CD4-positive, alpha-beta T cell (primary cell): ENCODE measurements around the gene COPE. TPM values are rescaled to one million over a fixed set of nuclear protein-coding genes. Genes with fewer than 3 reads are reported as not detected.
A peak's percentile ranks its signal among the peaks of the same experiment; 100 is the strongest.

Experiments used
- ATAC-seq: fragments of 200-7000 bp; cut with Tn5 transposase; one replicate; pipeline ENCODE4 v1.10.0; 2022; ENCODE audit warnings: mild to moderate bottlenecking; ENCODE audit not compliant: poor library complexity
- CTCF ChIA-PET: fragments of 350-600 bp; sonication (Branson Sonifier 250); formaldehyde crosslinking; loops from one replicate; lab custom pipeline; 2021; ENCODE audit warnings: antibody characterized with exemption, inconsistent platforms; lab: Charles Lee
- POLR2A ChIA-PET: fragments of 350-600 bp; sonication (Branson Sonifier 250); formaldehyde crosslinking; loops from one replicate; lab custom pipeline; 2021; ENCODE audit warnings: antibody characterized with exemption, inconsistent platforms; lab: Charles Lee
- DNase-seq, 14 experiments: peaks; one replicate each; pipeline ENCODE4 v3.0.0-alpha.2; 2013 to 2020; ENCODE audit warnings: mixed read lengths in 2 of 14
- H3K27ac ChIP-seq, 2 donors: one replicate each; pipeline versions ENCODE4 v1.5.1 to v1.7.0; 2013; ENCODE audit warnings: low read length in 2 of 2, low read depth in 1 of 2, mild to moderate bottlenecking in 1 of 2
- H3K27me3 ChIP-seq, 2 experiments: 1 replicate in 1 of 2; 2 replicates in 1 of 2; pipeline versions ENCODE4 v1.6.1 to v1.7.0; 2013; ENCODE audit warnings: low read length in 2 of 2, control low read depth in 1 of 2, mild to moderate bottlenecking in 1 of 2, moderate library complexity in 1 of 2; ENCODE audit not compliant: insufficient read depth in 2 of 2, control insufficient read depth in 1 of 2
- H3K36me3 ChIP-seq: one replicate; pipeline ENCODE4 v1.6.1; 2013; ENCODE audit warnings: low read length, control low read depth; ENCODE audit not compliant: insufficient read depth
- H3K4me1 ChIP-seq: one replicate; pipeline ENCODE4 v1.6.1; 2013; ENCODE audit warnings: low read length, control low read depth; ENCODE audit not compliant: insufficient read depth
- H3K4me3 ChIP-seq: one replicate; pipeline ENCODE4 v1.5.1; 2013; ENCODE audit warnings: mild to moderate bottlenecking, low read length, moderate library complexity
- H3K9me3 ChIP-seq, 2 experiments: 1 replicate in 1 of 2; 2 replicates in 1 of 2; pipeline versions ENCODE4 v1.6.1 to v1.7.0; 2013; ENCODE audit warnings: low read length in 2 of 2, mild to moderate bottlenecking in 2 of 2, control low read depth in 1 of 2, moderate library complexity in 1 of 2; ENCODE audit not compliant: control insufficient read depth in 1 of 2, insufficient read depth in 1 of 2
- H3K27ac Mint-ChIP-seq: one replicate; pipeline ENCODE4 v1.8.0; 2020; ENCODE audit warnings: mixed read lengths
- H3K27me3 Mint-ChIP-seq: one replicate; pipeline ENCODE4 v1.8.0; 2021; ENCODE audit warnings: mixed read lengths
- H3K36me3 Mint-ChIP-seq: one replicate; pipeline ENCODE4 v1.8.0; 2021; ENCODE audit warnings: low read depth, mixed read lengths
- H3K4me1 Mint-ChIP-seq: one replicate; pipeline ENCODE4 v1.8.0; 2021; ENCODE audit warnings: low read depth, mixed read lengths
- H3K4me3 Mint-ChIP-seq: one replicate; pipeline ENCODE4 v1.8.0; 2020; ENCODE audit warnings: mild to moderate bottlenecking, mixed read lengths
- H3K9me3 Mint-ChIP-seq: one replicate; pipeline ENCODE4 v1.8.0; 2020; ENCODE audit warnings: mixed read lengths
- intact Hi-C, 2 experiments: fragments of 100-400 bp; cut with DNase I in 1 of 2; cut with micrococcal nuclease in 1 of 2; formaldehyde crosslinking; loops; one replicate each; pipeline versions ENCODE4 v1.15.1 to v1.9.0; 2023 to 2025; cut with DNase I, micrococcal nuclease
- total RNA-seq, 174 experiments: library from RNA in 2 of 174; stranded (reverse) in 2 of 174; gene quantifications; one replicate each; pipeline ENCODE4 v1.2.3 and lab custom pipeline; 2021 to 2026
- TF ChIP-seq, protein P1 (sequence below): fragments of 200-600 bp; IDR thresholded peaks from one replicate; pipeline ENCODE4 v1.8.0; 2022; ENCODE audit warnings: antibody characterized with exemption, mild to moderate bottlenecking

The COPE gene
- total RNA-seq, 2 experiments from 2014 or later: 135 to 143 TPM

DNA sequence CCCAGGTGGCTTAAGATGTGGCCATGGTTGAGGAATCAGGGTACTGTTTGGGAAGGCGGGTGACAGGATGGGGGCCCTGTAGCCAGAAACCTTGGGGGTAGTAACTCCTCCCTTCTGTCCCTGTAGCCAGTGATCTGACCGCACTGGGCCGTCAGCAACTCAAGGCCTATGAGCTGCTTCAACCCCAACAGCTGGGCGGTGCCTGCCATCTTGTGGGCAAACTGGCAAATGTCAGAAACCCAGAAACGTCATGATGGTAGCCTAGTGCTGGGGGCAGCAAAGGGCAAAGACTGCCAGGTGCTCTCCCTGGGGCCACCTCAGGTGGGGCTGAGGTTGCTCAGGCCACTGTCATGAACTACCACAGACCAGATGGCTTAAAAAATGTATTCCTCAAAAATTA is 3.5 kb downstream of the COPE start:
- peak overlapping the region; percentile 80 for H3K4me3 Mint-ChIP-seq
- CTCF ChIA-PET: no interaction called here
- ATAC-seq (no peak), DNase-seq (peak in 6 of 14 experiments; percentile 15 to 63 (median 31))
- H3K27ac Mint-ChIP-seq: peak overlapping the region; percentile 27
- Histone ChIP-seq H3K4me3 (no peak overlapping the region), H3K27me3 (no peaks in the 10 kb centered on the region), H3K27ac (no peak overlapping the region), H3K4me1 (peaks cover 56% of the 10 kb centered on the region), H3K9me3 (no peaks in the 10 kb centered on the region), H3K36me3 (peaks cover 35% of the 10 kb centered on the region)
- H3K27me3 Mint-ChIP-seq: no peaks in the 10 kb centered on the region
- intact Hi-C loops: loop anchor here in 1 of 2 experiments (5.0 kb wide), 4 partner anchors 83 to 407 kb away; partner anchors contain the start of genes ELL, MAU2, SUGP1 and UPF1
- H3K9me3 Mint-ChIP-seq: no peaks in the 10 kb centered on the region
- peaks cover 50% of the 10 kb centered on the region for H3K4me1 Mint-ChIP-seq
- POLR2A ChIA-PET: no interaction called here
- TF ChIP-seq, protein P1, sequence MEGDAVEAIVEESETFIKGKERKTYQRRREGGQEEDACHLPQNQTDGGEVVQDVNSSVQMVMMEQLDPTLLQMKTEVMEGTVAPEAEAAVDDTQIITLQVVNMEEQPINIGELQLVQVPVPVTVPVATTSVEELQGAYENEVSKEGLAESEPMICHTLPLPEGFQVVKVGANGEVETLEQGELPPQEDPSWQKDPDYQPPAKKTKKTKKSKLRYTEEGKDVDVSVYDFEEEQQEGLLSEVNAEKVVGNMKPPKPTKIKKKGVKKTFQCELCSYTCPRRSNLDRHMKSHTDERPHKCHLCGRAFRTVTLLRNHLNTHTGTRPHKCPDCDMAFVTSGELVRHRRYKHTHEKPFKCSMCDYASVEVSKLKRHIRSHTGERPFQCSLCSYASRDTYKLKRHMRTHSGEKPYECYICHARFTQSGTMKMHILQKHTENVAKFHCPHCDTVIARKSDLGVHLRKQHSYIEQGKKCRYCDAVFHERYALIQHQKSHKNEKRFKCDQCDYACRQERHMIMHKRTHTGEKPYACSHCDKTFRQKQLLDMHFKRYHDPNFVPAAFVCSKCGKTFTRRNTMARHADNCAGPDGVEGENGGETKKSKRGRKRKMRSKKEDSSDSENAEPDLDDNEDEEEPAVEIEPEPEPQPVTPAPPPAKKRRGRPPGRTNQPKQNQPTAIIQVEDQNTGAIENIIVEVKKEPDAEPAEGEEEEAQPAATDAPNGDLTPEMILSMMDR: no peak
- H3K36me3 Mint-ChIP-seq: peaks cover 51% of the 10 kb centered on the region

DNA sequence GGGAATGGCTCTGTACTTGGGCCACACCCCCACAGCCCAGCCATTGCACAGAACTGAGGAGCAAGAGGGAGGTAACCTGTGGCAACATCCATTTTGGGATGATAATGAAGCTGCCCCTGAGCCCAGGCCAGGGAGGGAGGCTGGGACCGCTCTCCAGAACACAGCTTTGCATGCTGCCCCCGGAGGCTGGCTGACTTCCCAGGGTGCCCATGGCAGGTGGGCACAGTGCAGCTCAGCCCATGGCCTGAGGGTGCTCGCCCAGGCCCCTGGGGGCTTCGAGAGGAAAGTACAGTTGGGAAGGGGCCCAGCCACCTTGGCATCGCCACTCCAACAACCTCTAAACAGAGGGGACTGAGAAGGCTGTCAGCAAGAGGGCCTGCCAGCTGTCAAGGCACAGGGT is 5.7 kb downstream of the COPE start:
- POLR2A ChIA-PET: no interaction called here
- no peak for DNase-seq
- Mint-ChIP-seq H3K27me3 (no peaks in the 10 kb centered on the region), H3K36me3 (peaks cover 42% of the 10 kb centered on the region), H3K9me3 (no peaks in the 10 kb centered on the region), H3K4me3 (no peak overlapping the region), H3K27ac (no peak overlapping the region), H3K4me1 (peaks cover 31% of the 10 kb centered on the region)
- Histone ChIP-seq H3K9me3 (no peaks in the 10 kb centered on the region), H3K27me3 (no peaks in the 10 kb centered on the region), H3K4me3 (no peak overlapping the region), H3K27ac (no peak overlapping the region), H3K36me3 (peaks cover 51% of the 10 kb centered on the region), H3K4me1 (peaks cover 43% of the 10 kb centered on the region)
- intact Hi-C loops: no loop called here
- ATAC-seq: no peak
- TF ChIP-seq, protein P1: no peak
- CTCF ChIA-PET: no interaction called here

DNA sequence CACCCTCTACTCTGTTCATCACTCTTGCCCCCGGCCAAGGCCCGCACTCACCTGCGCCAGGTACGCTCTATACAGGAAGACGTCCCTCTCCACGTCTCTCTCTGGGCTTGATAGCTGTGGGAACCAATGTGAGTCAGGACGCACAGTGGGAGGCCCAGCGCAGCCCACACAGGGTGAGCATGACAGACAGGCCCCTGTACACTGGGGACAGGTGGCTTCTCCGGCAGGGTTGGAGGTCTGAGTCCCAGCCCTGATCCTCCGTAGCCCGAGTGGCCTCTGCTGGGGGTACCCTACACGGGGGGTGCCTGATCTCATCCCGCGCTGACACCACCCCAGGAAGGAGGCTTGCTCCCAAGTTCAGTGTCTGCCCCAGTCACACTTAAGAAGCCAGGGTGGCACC is 6.3 kb downstream of the COPE start:
- Mint-ChIP-seq H3K9me3 (no peaks in the 10 kb centered on the region), H3K4me3 (no peak overlapping the region), H3K36me3 (peaks cover 42% of the 10 kb centered on the region), H3K27me3 (no peaks in the 10 kb centered on the region), H3K27ac (no peak overlapping the region), H3K4me1 (peaks cover 27% of the 10 kb centered on the region)
- POLR2A ChIA-PET: no interaction called here
- intact Hi-C loops: no loop called here
- no peak overlapping the region for H3K4me3 ChIP-seq
- TF ChIP-seq, protein P1: no peak
- ATAC-seq (no peak), DNase-seq (no peak)
- peaks cover 54% of the 10 kb centered on the region for H3K36me3 ChIP-seq
- no peaks in the 10 kb centered on the region for H3K9me3 ChIP-seq
- H3K4me1 ChIP-seq: peaks cover 38% of the 10 kb centered on the region
- H3K27me3 ChIP-seq: no peaks in the 10 kb centered on the region
- H3K27ac ChIP-seq: no peak overlapping the region
- CTCF ChIA-PET: no interaction called here
